ENCODE measurements around the gene RBKS. TPM values are rescaled to one million over a fixed set of nuclear protein-coding genes. Genes with fewer than 3 reads are reported as not detected.

The RBKS gene
- total and polyA plus RNA-seq, 2 of the 13 experiments (the other 11 are each of a cell fraction or from before 2014, with no cell fraction given), result 7.7 to 8.3 TPM

DNA sequence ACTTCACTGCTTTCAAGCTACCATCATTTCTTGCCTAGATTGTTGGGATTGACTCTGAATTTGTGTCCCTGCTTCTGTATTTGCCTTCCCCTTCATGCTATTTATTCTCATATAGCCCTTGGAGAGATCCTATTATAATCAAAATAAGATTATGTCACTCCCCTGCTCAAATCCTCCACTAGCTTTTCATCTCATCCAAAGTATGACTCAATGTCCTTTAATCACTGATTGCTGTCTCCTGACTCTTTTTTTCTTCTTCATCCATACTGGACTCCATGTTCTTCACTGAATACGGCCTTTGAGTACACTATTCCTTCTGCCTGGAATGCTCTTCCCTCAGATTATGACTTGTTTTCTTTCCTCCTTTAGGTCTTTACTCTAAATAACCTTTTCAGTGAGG, 5.0 kb downstream of the RBKS start:
- no peak for DNase-seq (ENCODE audit: low spot score)
- H3K4me2 ChIP-seq (ENCODE audit: low read depth, low read length), result no peak overlapping the region
- CTCF ChIA-PET (ENCODE audit: low intra/inter-chr PET ratio, low total read pairs), result no interaction called here

More for the DNA sequence above, 5.0 kb downstream of the RBKS start:
- TF ChIP-seq, protein P1, sequence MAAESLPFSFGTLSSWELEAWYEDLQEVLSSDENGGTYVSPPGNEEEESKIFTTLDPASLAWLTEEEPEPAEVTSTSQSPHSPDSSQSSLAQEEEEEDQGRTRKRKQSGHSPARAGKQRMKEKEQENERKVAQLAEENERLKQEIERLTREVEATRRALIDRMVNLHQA (CRISPR knock-in tag; IDR thresholded peaks at IDR 0.05), result no peak
- TF ChIP-seq BHLHE40 (IDR thresholded peaks at IDR 0.05; ENCODE audit: low read length) (no peak), CAMTA2 (CRISPR knock-in tag; IDR thresholded peaks at IDR 0.05; ENCODE audit: borderline replicate concordance) (no peak), MAFG (CRISPR knock-in tag; IDR thresholded peaks at IDR 0.05) (no peak), ZNF235 (CRISPR knock-in tag; IDR thresholded peaks at IDR 0.05; ENCODE audit: borderline replicate concordance) (no peak), ZFY (CRISPR knock-in tag; IDR thresholded peaks at IDR 0.05) (no peak), ZFYVE20 (CRISPR knock-in tag; IDR thresholded peaks at IDR 0.05; ENCODE audit: borderline replicate concordance, low read depth) (no peak), ZNF432 (CRISPR knock-in tag; IDR thresholded peaks at IDR 0.05; ENCODE audit: borderline replicate concordance) (no peak), SMYD3 (CRISPR knock-in tag; IDR thresholded peaks at IDR 0.05) (no peak)
- TF ChIP-seq, protein P2, sequence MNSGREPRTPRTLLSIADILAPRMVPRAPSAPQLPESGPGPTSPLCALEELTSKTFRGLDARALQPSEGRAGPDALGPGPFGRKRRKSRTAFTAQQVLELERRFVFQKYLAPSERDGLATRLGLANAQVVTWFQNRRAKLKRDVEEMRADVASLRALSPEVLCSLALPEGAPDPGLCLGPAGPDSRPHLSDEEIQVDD (CRISPR knock-in tag; IDR thresholded peaks at IDR 0.05; ENCODE audit: borderline replicate concordance), result no peak
- TF ChIP-seq, protein P3, sequence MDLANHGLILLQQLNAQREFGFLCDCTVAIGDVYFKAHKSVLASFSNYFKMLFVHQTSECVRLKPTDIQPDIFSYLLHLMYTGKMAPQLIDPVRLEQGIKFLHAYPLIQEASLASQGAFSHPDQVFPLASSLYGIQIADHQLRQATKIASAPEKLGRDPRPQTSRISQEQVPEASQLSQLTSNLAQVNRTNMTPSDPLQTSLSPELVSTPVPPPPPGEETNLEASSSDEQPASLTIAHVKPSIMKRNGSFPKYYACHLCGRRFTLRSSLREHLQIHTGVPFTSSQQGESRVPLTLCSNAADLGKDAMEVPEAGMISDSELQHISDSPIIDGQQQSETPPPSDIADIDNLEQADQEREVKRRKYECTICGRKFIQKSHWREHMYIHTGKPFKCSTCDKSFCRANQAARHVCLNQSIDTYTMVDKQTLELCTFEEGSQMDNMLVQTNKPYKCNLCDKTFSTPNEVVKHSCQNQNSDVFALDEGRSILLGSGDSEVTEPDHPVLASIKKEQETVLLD (CRISPR knock-in tag; IDR thresholded peaks at IDR 0.05; ENCODE audit: low read depth), result no peak
- TF ChIP-seq, protein P4, sequence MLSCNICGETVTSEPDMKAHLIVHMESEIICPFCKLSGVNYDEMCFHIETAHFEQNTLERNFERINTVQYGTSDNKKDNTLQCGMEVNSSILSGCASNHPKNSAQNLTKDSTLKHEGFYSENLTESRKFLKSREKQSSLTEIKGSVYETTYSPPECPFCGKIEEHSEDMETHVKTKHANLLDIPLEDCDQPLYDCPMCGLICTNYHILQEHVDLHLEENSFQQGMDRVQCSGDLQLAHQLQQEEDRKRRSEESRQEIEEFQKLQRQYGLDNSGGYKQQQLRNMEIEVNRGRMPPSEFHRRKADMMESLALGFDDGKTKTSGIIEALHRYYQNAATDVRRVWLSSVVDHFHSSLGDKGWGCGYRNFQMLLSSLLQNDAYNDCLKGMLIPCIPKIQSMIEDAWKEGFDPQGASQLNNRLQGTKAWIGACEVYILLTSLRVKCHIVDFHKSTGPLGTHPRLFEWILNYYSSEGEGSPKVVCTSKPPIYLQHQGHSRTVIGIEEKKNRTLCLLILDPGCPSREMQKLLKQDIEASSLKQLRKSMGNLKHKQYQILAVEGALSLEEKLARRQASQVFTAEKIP (CRISPR knock-in tag; IDR thresholded peaks at IDR 0.05; ENCODE audit: borderline replicate concordance), result no peak
- 92% methylated on average over 1 of the region's 1 CpG for WGBS (ENCODE audit: low lambda C conversion rate)
- Histone ChIP-seq H3K9ac (ENCODE audit: insufficient read depth, low read depth, low read length) (no peak overlapping the region), H3K4me1 (ENCODE audit: insufficient read depth, low read length) (peaks cover 18% of the 10 kb centered on the region), H3K27ac (ENCODE audit: extremely low read length, insufficient read depth, low read length) (no peak overlapping the region), H2AFZ (ENCODE audit: low read length) (no peak overlapping the region), H3K36me3 (replicated peaks in 1 of 2; ENCODE audit: control insufficient read depth in 1 of 2, insufficient read depth in 2 of 2, low read length in 2 of 2) (no peaks in the 10 kb centered on the region), H3K9me3 (ENCODE audit: low read length) (no peaks in the 10 kb centered on the region), H3K79me2 (ENCODE audit: insufficient read depth, low read length) (peaks cover 10% of the 10 kb centered on the region), H4K20me1 (ENCODE audit: insufficient read depth, low read length) (no peaks in the 10 kb centered on the region), H3K27me3 (ENCODE audit: control insufficient read depth in 1 of 2, insufficient read depth in 2 of 2, low read length in 2 of 2) (no peaks in the 10 kb centered on the region; a peak in 1 of 5 replicates), H3K4me3 (replicated peaks in 1 of 3; ENCODE audit: insufficient read depth in 1 of 3, low read depth in 2 of 3, low read length in 3 of 3) (no peak overlapping the region)
- no TSS peak for BruUV-seq (replicated peaks)
- FAIRE-seq, result no peak
- ATAC-seq, result no peak
- POLR2A ChIA-PET, result interaction anchor here (1.3 kb wide), 1 partner anchor 10 kb away, joined by 3 read pairs; no protein-coding TSS in a partner anchor
- in situ Hi-C loops (cut with HindIII; ENCODE audit: extremely low pct_ligation_motif_present, low pct_unique_long_range_greater_than_20kb) (loop anchor here (10.0 kb wide), 1 partner anchor 520 kb away; no protein-coding TSS in a partner anchor), intact Hi-C loops (cut with micrococcal nuclease; ENCODE audit: unreplicated experiment) (no loop called here)

Measured in HepG2 (cell line).